Astrocyte of the spinal cord (primary cell): ENCODE results near the gene LENG9.
A peak's percentile ranks its signal among the peaks of the same experiment; 100 is the strongest.
"Not testable (repeated sequence)": the region's sequence is repeated elsewhere in the genome, so short reads cannot be mapped to it uniquely, and the experiment has no call there.

ENCODE experiments used
- DNase-seq: peaks from one replicate; pipeline ENCODE4 v3.0.0; 2011; ENCODE audit warnings: low read depth, low spot score
- H3K4me3 ChIP-seq: 2 replicates; pipeline ENCODE4 v1.5.1; 2011; ENCODE audit warnings: low read depth, mild to moderate bottlenecking, low read length, moderate library complexity
- in situ Hi-C: cut with HindIII; loops from 2 replicates; pipeline ENCODE4 v1.10.0; 2017; ENCODE audit warnings: low sequenced_read_pairs
- TF ChIP-seq, protein P1 (sequence below): IDR thresholded peaks from 2 replicates; pipeline ENCODE4 v1.5.1; 2012; ENCODE audit warnings: low read depth, mild to moderate bottlenecking, low read length, inconsistent platforms

Gene LENG9

DNA sequence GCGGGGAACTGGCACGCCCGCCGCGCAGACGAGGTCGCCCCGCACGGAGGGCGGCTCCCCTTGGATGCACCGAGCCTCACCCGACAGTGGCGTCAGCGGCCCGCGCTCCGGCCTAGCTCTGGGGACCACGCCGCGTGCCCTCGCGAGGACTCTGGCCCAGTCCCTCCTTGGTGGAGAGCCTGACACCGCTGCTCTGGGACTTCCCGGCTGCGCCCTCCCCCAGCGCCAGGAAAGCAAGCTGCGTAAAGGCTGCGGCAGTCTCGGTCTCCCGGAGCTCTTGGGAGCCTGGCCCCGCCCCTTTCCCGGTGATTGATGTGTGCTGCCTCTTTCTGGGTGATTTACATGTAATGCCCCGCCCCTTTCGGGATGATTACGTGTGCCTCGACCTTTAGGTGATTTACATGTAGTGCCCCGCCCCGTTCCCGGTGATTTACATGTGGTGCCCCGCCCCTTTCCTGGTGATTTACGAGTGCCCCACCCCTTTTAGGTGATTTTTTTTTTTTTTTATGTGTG, at the start of gene LENG9:
LENG9 (minus strand) TSS at position 248 of the 513 bp plus-strand sequence. CDS start 252 bp downstream, outside the sequence.
- H3K4me3 ChIP-seq = peak within 1 kb of the TSS; percentile 43
- DNase-seq = peak; percentile 99
- in situ Hi-C loops = no loop called here
- TF ChIP-seq, protein P1, sequence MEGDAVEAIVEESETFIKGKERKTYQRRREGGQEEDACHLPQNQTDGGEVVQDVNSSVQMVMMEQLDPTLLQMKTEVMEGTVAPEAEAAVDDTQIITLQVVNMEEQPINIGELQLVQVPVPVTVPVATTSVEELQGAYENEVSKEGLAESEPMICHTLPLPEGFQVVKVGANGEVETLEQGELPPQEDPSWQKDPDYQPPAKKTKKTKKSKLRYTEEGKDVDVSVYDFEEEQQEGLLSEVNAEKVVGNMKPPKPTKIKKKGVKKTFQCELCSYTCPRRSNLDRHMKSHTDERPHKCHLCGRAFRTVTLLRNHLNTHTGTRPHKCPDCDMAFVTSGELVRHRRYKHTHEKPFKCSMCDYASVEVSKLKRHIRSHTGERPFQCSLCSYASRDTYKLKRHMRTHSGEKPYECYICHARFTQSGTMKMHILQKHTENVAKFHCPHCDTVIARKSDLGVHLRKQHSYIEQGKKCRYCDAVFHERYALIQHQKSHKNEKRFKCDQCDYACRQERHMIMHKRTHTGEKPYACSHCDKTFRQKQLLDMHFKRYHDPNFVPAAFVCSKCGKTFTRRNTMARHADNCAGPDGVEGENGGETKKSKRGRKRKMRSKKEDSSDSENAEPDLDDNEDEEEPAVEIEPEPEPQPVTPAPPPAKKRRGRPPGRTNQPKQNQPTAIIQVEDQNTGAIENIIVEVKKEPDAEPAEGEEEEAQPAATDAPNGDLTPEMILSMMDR = no peak

DNA sequence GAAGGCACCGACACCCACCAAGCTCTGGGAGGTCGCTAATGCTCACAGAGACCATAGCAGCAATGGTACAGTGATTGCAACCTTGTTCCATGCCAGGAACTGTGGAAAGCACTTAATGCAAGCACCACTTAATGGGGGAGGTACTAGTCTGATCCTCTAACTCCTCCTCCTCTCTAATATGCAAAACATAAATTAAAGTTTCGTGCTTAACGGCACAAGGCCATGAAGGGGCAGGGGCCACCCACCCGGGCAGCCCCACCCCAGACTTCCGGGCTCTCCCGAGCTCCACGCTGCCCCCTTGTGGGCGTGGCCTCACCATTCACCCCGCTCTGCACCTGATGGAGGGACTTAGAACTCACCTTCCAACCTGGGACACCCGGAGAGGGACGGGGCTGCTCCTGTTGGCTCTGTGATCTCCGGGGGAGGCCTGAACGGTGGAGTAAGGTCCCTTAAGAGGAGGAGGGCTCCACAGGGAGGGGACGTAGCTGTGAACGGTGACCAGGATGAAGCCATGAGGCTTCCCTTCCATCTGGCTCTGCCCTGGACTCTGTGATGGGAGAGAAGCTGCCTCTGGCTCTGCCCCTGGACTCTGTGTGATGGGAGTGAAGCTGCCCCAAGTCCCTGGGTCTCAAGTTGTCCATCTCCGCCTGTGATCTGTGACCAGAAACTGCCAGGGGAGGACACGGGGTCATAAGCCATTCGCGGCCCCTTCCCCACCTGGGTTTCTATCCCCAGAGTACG, 45.8 kb upstream of the LENG9 start:
- in situ Hi-C loops, DNase-seq: not testable (repeated sequence)

DNA sequence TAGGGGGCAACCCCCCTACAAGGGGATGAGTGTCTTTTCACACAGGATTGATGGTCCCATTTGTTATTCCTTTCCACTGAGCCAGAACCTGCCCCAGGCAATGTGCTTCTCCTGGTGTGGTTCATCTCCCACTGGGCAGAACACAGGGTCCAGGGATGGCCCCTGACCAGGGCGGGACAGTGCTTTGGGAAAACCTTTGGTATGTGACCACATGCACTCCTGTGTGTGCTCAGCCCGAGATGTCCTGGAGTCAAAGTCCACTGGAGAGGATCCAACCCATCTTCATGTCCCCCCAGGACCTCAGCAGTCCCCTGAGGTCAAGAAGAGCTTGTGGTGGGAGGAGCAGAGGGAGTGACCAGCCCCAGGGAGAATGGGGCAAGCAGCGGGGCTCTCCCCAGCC, 44.9 kb upstream of the LENG9 start:
- DNase-seq, in situ Hi-C loops, H3K4me3 ChIP-seq: not testable (repeated sequence)

More for the DNA sequence above, 45.8 kb upstream of the LENG9 start:
- not testable (repeated sequence) for H3K4me3 ChIP-seq

DNA sequence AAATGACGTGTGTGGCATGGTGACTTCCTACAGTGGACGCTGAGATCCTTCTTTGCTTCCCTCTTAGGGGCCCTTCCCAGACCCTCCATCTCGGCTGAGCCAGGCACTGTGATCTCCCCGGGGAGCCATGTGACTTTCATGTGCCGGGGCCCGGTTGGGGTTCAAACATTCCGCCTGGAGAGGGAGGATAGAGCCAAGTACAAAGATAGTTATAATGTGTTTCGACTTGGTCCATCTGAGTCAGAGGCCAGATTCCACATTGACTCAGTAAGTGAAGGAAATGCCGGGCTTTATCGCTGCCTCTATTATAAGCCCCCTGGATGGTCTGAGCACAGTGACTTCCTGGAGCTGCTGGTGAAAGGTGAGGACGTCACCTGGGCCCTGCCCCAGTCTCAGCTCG, 44.2 kb upstream of the LENG9 start:
- H3K4me3 ChIP-seq = no peak overlapping the region
- no peak for DNase-seq
- TF ChIP-seq, protein P1 = no peak
- in situ Hi-C loops = no loop called here

DNA sequence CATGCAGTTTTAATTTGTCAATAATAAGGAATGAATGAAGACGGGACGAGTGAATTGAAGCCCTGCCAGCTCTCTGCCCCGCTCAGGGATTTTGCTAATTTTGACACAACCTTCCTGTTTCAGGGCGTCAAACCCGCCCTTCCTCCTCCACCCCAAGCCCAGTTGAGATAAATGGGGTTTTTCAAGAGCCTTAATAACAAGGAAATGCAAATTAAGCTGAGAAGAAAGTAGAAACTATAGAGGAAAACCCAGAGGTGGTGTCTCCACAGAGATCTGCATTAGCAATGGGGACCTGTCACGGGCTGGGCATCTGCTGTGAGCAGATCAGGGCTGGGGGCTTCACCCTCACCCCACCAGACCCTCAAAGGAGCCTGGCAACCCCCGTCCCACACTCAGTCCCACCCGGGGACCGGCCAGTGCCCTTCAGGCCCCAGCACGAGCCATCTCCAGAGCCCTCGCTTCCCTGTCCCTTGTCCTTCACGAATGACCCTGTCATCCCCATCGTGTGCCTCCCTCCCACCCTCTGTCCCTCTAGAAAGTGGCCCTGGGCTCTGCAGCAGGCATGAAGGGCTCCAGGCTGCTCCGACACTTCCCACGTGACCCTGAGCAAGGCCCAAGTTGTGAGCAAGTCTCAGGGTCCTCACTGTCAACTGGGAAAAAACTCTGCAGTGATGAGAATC, 43.6 kb upstream of the LENG9 start:
- in situ Hi-C loops, DNase-seq, H3K4me3 ChIP-seq: not testable (repeated sequence)

DNA sequence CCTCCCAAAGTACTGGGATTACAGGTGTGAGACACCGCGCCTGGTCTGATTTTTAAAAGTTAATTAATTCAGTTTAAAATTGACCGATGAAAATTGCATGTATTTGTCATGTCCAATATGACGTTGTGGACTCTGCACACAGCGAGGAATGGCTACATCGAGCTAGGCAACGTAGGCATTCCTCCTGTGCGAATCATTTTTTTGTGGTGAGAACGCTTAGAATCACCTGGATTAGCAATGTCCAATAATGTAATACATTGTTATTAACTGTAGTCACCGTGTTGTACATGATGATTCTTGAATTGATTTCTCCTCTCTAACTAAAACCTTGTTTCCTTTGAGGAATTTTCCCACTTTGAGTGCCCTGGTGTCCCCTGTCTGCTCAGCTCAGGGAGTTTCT, 42.5 kb upstream of the LENG9 start:
- TF ChIP-seq, protein P1 = no peak
- DNase-seq = no peak
- H3K4me3 ChIP-seq = no peak overlapping the region
- in situ Hi-C loops = no loop called here

DNA sequence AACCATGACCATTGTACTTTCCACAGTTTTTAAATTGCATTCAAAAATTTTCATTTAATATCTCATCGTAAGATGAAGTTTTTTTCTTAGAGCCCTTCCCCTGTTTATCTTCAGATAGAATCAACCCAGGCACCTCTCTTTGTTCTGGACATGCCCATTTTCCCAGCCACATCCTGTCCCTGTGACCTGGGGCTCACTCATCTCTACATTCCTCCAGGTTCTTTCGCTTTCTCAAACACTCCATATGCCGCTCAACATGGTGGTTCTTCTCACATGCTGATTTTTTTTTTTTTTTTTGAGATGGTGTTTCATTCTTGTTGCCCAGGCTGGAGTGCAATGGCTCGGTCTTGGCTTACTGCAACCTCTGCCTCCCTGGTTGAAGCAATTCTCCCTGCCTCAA, 42.0 kb upstream of the LENG9 start:
- DNase-seq, H3K4me3 ChIP-seq, in situ Hi-C loops: not testable (repeated sequence)

DNA sequence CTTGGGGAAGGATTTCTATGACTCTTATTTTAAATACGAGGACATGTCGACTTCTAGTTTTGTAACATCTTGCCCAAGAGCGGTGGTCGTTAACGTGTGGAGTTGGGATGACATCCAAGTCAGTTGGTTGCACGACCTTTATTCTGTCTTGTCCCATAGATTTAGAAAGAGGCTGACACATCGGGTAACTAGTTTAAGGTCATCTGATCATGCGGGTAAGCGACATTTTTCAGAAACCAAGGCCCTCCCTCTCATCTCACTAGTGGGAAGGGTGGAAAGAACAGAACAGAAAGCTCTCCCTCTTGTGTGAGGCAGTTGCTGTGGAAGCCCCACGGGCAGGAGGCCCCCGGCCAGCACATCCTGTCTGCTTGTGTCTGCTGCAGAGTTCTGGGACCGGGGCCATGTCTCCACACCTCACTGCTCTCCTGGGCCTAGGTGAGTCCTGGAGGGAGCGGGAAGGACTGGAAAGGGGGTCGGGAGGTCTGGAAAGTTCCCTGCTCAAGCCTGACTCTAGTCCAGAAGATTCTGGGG, 39.0 kb upstream of the LENG9 start, which contains the start of gene LAIR2:
LAIR2 (plus strand) TSS at position 314 of the 531 bp plus-strand sequence; CDS start at position 402, 88 bp downstream.
- TF ChIP-seq, protein P1 = no peak
- DNase-seq = no peak
- no peak within 1 kb of the TSS for H3K4me3 ChIP-seq
- in situ Hi-C loops = no loop called here

DNA sequence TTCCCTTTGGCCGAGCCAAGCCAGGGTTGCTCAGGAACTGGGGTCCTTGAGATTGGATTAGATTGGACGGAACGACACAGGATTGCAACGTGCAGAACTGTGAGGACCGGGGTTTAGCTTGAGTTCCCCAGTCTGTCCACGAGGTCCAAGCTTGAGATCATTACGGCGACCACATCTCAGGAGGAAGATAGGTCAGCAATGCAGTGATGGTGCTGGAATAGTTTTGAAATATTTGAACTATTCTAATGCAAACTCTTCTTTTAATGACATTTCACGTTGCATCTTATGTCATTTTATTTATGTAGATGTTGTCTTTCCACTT, 34.8 kb upstream of the LENG9 start:
- DNase-seq, in situ Hi-C loops, H3K4me3 ChIP-seq: not testable (repeated sequence)

DNA sequence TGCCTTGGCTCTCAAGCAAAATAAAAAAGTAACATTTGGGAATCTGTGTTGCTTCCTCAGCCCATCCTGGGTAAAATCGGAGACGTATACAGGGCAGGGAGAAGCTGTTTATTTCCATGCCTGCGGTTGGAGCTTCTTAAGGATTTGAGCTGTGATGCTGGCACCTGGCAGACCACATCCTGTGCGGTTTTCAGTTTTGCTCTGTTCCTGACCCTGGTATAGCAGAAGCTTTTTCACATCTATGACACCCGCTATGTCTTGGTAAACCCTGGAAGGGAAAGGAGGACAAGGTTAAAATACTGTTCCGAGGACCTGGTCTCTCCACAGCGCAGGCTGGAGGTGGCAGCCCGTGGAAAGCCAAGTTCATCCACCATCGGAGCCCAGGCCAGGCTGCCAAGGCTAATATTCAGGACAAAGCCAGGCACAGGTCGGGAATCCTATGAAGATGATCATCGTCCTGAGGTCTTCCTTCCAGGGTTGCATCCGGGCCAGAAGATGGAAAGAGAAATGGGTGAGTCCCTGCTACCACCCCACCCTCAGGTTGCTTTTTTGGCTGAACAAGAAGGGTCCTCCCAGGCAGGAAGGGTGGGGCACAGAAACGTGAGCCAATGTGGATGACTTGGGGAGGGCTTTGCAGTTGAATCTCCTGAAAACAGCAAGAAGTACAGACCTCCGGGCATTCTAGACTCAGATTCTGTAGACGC, 34.3 kb upstream of the LENG9 start:
- H3K4me3 ChIP-seq, in situ Hi-C loops, DNase-seq: not testable (repeated sequence)

DNA sequence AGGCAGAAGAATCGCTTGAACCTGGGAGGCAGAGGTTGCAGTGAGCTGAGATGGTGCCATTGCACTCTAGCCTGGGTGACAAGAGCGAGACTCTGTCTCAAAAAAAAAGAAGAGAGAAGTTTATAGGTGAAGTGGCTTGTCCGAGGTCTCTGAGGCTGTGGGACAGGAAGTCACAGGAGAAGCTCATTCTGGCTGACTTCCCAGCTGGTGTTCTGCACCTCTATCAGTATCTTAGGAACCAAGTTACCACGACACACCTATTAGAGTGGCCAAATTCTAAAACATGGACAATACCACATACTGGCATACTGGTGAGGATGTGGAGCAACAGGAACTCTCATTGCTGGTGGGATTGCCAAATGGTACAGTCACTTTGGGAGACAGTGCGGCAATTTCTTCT, 31.7 kb upstream of the LENG9 start:
- H3K4me3 ChIP-seq, in situ Hi-C loops: not testable (repeated sequence)

More for the DNA sequence above, 31.7 kb upstream of the LENG9 start:
- not testable (repeated sequence) for DNase-seq
